Pancreas (tissue), 10 donors: ENCODE data around the gene MAPK1. TPM values are rescaled to one million over a fixed set of nuclear protein-coding genes. Genes with fewer than 3 reads are reported as not detected.
"Not testable (repeated sequence)": the region's sequence is repeated elsewhere in the genome, so short reads cannot be mapped to it uniquely, and the experiment has no call there.

Experiments
- ATAC-seq, 4 donors: fragments of 200-7000 bp; cut with Tn5 transposase; one replicate each; pipeline versions ENCODE4 v1.8.0 to v1.9.1; 2020; ENCODE audit warnings: mild to moderate bottlenecking in 4 of 4, moderate library complexity in 4 of 4
- DNase-seq, 6 donors: peaks; one replicate each; pipeline ENCODE4 v3.0.0-alpha.2; 2020
- FAIRE-seq: peaks from 2 replicates; lab custom pipeline; 2012; peaks lifted over from hg19 to GRCh38; lab: Jason Lieb, UNC
- H3K27ac ChIP-seq, 4 donors: fragments of 200-600 bp; sonication (generic); 1 replicate in 3 of 4; 2 replicates in 1 of 4; pipeline versions ENCODE4 v1.5.0 to v1.8.0; 2020
- H3K27me3 ChIP-seq, 4 donors: fragments of 200-600 bp; one replicate each; pipeline ENCODE4 v1.8.0; 2021
- H3K36me3 ChIP-seq, 3 donors: fragments of 200-600 bp; sonication (generic) in 1 of 3; one replicate each; pipeline versions ENCODE4 v1.5.0 to v1.8.0; 2020 to 2021
- H3K4me1 ChIP-seq, 3 donors: fragments of 200-600 bp; one replicate each; pipeline ENCODE4 v1.8.0; 2021
- H3K4me3 ChIP-seq, 4 donors: fragments of 200-600 bp; sonication (generic) in 2 of 4; one replicate each; pipeline versions ENCODE4 v1.5.0 to v1.8.0; 2020 to 2021
- H3K9me3 ChIP-seq, 4 donors: fragments of 200-600 bp; one replicate each; pipeline ENCODE4 v1.8.0; 2021
- WGBS, 2 donors: extraction: QIAGEN DNeasy Blood & Tissue Kit; methylation state at CpG; one replicate each; pipeline ENCODE4 v1.1.7; 2013; 5-methylcytosine and 5-hydroxymethylcytosine counted together
- intact Hi-C, 3 donors: fragments of 100-400 bp; cut with DNase I; formaldehyde crosslinking; loops; one replicate each; pipeline versions ENCODE4 v1.11.1 to v1.14.2; 2022
- polyA plus RNA-seq, 2 donors: library from polyadenylated mRNA; stranded (reverse); fragments of 200-250 nt; gene quantifications; one replicate each; pipeline ENCODE4 v1.2.3, GENCODE V29; 2013
- total RNA-seq, 6 donors: library from RNA; stranded (reverse); fragmentation: NEBNext Ultra II Directional in 4 of 6; extraction: Animal tissue kit (Norgen Biotek cat#: 25700) in 4 of 6; gene quantifications; one replicate each; pipeline versions ENCODE4 v1.2.1 to v1.2.4, GENCODE V29; 2021 to 2023
- TF ChIP-seq, protein P1 (sequence below), 4 donors: fragments of 200-600 bp; sonication (generic) in 3 of 4; IDR thresholded peaks; one replicate each; pipeline versions ENCODE4 v1.5.0 to v1.8.0; 2021; ENCODE audit warnings: antibody characterized with exemption in 4 of 4
- donor health status: healthy with polysubstance abuse.
- donor health status: DM: no; HTN: no; CAD: no; lungs with moderate emphysema.
- donor health status: DM: no; HTN: no; CAD: no.
- donor health status: control.
- donor health status: control.
- donor health status: Bipolar disorder and iron deficiency.
- donor health status: DM: yes; HTN: yes; CAD: no.
- donor health status: DM: no; HTN: no; CAD: no.
- donor health status: DM: no; HTN: no; CAD: no.
- donor health status: DM: yes; HTN: yes; CAD: no.

Gene MAPK1
- total and polyA plus RNA-seq, 8 donors: 7.0 to 85.7 (median 66.4) TPM

DNA sequence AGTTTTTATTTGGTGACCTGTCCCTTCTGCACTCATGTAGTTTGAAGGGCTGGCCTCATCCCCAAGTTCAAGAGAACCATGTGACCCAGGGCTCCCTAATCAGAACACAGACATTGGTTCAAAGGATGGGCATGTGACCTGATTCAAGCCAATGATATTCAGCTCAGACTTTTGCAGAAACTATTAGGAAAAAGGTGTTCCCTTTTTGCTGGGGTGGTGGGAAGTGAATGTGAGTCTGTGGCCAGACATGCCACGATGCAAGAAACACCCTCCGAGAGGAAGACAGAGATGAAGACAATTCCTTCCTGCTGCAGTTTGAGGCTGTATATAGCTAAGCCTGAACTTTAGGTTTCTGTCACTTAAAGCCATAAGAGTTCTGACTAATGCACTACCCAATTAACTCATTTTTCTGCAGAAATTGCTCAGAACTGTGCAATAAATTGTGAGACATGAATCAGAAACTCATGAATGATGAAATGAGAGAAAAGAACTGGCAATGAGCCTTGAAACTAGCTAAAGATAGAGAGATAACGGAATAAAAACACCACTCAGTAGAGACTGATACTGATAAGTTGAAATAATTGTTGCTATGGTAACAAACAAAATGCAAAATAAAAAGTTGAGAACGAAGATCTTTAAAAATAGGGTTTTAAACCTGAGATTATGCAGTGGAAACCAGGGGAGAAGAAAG, 9.2 kb upstream of the MAPK1 start:
- no peaks in the 10 kb centered on the region for H3K9me3 ChIP-seq
- no peaks in the 10 kb centered on the region for H3K4me1 ChIP-seq
- DNase-seq (no peak), FAIRE-seq (no peak), ATAC-seq (no peak)
- intact Hi-C loops: no loop called here
- H3K36me3 ChIP-seq: no peaks in the 10 kb centered on the region
- no peaks in the 10 kb centered on the region for H3K27me3 ChIP-seq
- TF ChIP-seq, protein P1, sequence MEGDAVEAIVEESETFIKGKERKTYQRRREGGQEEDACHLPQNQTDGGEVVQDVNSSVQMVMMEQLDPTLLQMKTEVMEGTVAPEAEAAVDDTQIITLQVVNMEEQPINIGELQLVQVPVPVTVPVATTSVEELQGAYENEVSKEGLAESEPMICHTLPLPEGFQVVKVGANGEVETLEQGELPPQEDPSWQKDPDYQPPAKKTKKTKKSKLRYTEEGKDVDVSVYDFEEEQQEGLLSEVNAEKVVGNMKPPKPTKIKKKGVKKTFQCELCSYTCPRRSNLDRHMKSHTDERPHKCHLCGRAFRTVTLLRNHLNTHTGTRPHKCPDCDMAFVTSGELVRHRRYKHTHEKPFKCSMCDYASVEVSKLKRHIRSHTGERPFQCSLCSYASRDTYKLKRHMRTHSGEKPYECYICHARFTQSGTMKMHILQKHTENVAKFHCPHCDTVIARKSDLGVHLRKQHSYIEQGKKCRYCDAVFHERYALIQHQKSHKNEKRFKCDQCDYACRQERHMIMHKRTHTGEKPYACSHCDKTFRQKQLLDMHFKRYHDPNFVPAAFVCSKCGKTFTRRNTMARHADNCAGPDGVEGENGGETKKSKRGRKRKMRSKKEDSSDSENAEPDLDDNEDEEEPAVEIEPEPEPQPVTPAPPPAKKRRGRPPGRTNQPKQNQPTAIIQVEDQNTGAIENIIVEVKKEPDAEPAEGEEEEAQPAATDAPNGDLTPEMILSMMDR (IDR thresholded peaks at IDR 0.05): no peak
- no peak overlapping the region for H3K27ac ChIP-seq
- 61 to 70% methylated on average over 4 of the region's 4 CpGs for WGBS, 2 donors
- no peak overlapping the region for H3K4me3 ChIP-seq

DNA sequence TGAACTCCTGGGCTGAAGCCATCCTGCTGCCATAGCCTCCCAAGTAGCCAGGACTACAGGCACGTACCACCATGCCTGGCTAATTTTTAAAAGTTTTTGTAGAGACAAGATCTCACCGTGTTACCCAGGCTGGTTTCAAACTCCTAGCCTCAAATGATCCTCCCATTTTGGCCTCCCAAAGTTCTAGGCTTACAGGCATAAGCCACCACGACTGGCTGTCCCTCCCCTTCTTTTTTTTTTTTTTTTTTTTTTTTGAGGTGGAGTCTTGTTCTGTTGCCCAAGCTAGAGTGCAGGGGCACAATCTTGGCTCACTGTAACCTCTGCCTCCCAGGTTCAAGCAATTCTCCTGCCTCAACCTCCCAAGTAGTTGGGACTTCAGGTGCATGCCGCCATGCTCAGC, 7.5 kb upstream of the MAPK1 start:
- not testable (repeated sequence) for DNase-seq, H3K27me3 ChIP-seq

DNA sequence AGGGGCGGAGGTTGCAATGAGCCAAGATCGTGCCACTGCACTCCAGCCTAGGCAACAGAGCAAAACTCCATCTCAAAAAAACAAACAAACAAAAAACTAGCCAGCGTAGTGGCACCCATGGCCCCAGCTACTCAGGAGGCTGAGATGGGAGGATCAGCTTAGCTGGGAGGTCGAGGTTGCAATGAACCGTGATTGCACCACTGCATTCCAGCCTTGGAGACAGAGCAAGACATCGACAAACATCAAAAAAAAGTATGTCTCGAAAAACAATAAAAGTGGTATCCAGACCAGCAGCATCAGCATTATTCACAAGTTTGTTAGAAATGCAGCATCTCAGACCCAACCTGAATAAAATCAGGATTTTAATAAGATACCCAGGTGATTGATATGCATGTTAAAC, 6.2 kb upstream of the MAPK1 start:
- Histone ChIP-seq H3K27me3 (no peaks in the 10 kb centered on the region), H3K9me3 (no peaks in the 10 kb centered on the region), H3K4me1 (no peaks in the 10 kb centered on the region), H3K36me3 (no peaks in the 10 kb centered on the region), H3K27ac (no peak overlapping the region), H3K4me3 (no peak overlapping the region)
- intact Hi-C loops: no loop called here
- no peak for DNase-seq
- no peak for ATAC-seq
- no peak for FAIRE-seq
- TF ChIP-seq, protein P1 (IDR thresholded peaks at IDR 0.05): no peak
- WGBS, 2 donors: 92 to 94% methylated on average over 7 of the region's 7 CpGs

More for the DNA sequence above, 7.5 kb upstream of the MAPK1 start:
- H3K36me3 ChIP-seq, H3K4me1 ChIP-seq, H3K27ac ChIP-seq, ATAC-seq, H3K4me3 ChIP-seq, intact Hi-C loops, H3K9me3 ChIP-seq, FAIRE-seq: not testable (repeated sequence)
- 74 to 81% methylated on average over 4 of the region's 4 CpGs for WGBS, 2 donors

DNA sequence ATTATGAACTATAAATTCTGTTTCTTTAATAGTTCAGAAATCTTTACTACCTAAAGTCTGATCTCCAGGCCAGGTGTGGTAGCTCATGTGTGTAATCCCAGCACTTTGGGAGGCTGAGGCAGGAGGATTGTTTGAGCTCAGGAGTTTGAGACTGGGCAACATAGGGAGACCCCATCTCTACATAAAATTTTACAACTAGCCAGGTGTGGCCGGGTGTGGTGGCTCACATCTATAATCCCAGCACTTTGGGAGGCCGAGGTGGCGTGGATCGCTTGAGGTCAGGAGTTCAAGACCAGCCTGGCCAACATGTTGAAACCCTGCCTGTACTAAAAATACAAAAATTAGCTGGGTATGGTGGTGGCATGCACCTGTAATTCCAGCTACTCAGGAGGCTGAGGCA, 5.3 kb upstream of the MAPK1 start:
- H3K27me3 ChIP-seq, FAIRE-seq, H3K9me3 ChIP-seq, ATAC-seq, DNase-seq, H3K4me3 ChIP-seq, H3K4me1 ChIP-seq, H3K27ac ChIP-seq, H3K36me3 ChIP-seq, intact Hi-C loops: not testable (repeated sequence)
- 92 to 98% methylated on average over 4 of the region's 4 CpGs for WGBS, 2 donors

DNA sequence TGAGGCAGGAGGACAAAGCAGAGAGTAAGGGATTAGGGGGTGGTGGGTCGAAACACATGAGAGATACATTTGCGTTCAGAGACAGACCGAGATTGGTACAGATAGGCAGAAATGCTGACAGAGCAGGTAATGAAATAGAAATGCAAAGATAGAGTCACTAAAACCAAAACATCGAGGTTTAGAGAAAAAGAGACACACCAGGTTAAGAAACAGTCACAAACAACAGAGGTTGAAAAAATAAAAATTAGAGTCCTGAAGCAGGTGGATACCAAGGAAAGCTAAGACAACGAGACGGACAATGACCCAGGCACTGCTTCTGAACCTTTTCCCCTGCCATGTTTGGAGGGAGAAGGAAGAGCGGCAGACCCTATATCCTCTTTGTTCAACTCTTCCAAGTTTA, 1.2 kb upstream of the MAPK1 start:
- Histone ChIP-seq H3K4me1 (peaks cover 10 to 17% (median 13%) of the 10 kb centered on the region in 3 donors), H3K27me3 (no peaks in the 10 kb centered on the region), H3K4me3 (no peak overlapping the region), H3K9me3 (no peaks in the 10 kb centered on the region), H3K27ac (no peak overlapping the region), H3K36me3 (no peaks in the 10 kb centered on the region)
- intact Hi-C loops: no loop called here
- DNase-seq (no peak), FAIRE-seq (no peak), ATAC-seq (no peak)
- WGBS, 2 donors: 89 to 90% methylated on average over 7 of the region's 7 CpGs
- TF ChIP-seq, protein P1 (IDR thresholded peaks at IDR 0.05): no peak
